HG02798 (cell line): ENCODE data around the gene SLC5A11.
"Not testable (repeated sequence)": the region's sequence is repeated elsewhere in the genome, so short reads cannot be mapped to it uniquely, and the experiment has no call there.

Experiments
- ATAC-seq: cut with Tn5 transposase; IDR thresholded peaks from one replicate; pipeline ENCODE4 v1.9.1; 2021; ENCODE audit warnings: mild to moderate bottlenecking; ENCODE audit not compliant: unreplicated experiment, poor library complexity

Gene SLC5A11

GRCh38 chr16:24845726-24846547 lies at the start of gene SLC5A11:
TSS of gene SLC5A11 (plus strand) at chr16:24845963. CDS start at chr16:24858644, 12,681 bp downstream.
- ATAC-seq: no peak

- no peak for ATAC-seq
Observed at GRCh38 chr16:24800586-24800985, 45.2 kb upstream of the SLC5A11 start.

GRCh38 chr16:24801761-24802302 lies 43.9 kb upstream of the SLC5A11 start:
- ATAC-seq: no peak

GRCh38 chr16:24805484-24805883 lies 40.3 kb upstream of the SLC5A11 start:
- no peak for ATAC-seq

- no peak for ATAC-seq
Observed at GRCh38 chr16:24807301-24807700, 38.5 kb upstream of the SLC5A11 start.

- no peak for ATAC-seq
Observed at GRCh38 chr16:24810951-24811843, 34.6 kb upstream of the SLC5A11 start.

- not testable (repeated sequence) for ATAC-seq
Observed at GRCh38 chr16:24812813-24813212, 33.0 kb upstream of the SLC5A11 start.

GRCh38 chr16:24815021-24815420 lies 30.7 kb upstream of the SLC5A11 start:
- ATAC-seq: no peak

- no peak for ATAC-seq
Observed at GRCh38 chr16:24816688-24817087, 29.1 kb upstream of the SLC5A11 start.

- ATAC-seq: no peak
Observed at GRCh38 chr16:24819462-24820040, 26.2 kb upstream of the SLC5A11 start.

- ATAC-seq: no peak
Observed at GRCh38 chr16:24820522-24820921, 25.2 kb upstream of the SLC5A11 start.

- no peak for ATAC-seq
Observed at GRCh38 chr16:24821129-24821528, 24.6 kb upstream of the SLC5A11 start.

- ATAC-seq: no peak
Observed at GRCh38 chr16:24822542-24822941, 23.2 kb upstream of the SLC5A11 start.

GRCh38 chr16:24822974-24823373 lies 22.8 kb upstream of the SLC5A11 start:
- ATAC-seq: no peak

- no peak for ATAC-seq
Observed at GRCh38 chr16:24825696-24826095, 20.1 kb upstream of the SLC5A11 start.

- no peak for ATAC-seq
Observed at GRCh38 chr16:24826096-24826690, 19.6 kb upstream of the SLC5A11 start.

- no peak for ATAC-seq
Observed at GRCh38 chr16:24826817-24827566, 18.8 kb upstream of the SLC5A11 start.

GRCh38 chr16:24829153-24829552 lies 16.6 kb upstream of the SLC5A11 start:
- no peak for ATAC-seq

- no peak for ATAC-seq
Observed at GRCh38 chr16:24833352-24833751, 12.4 kb upstream of the SLC5A11 start.
